BJ (cell line): Measurements from ENCODE around the gene TM4SF4. TPM values are rescaled to one million over a fixed set of nuclear protein-coding genes. Genes with fewer than 3 reads are reported as not detected.

ENCODE experiments used
- CTCF ChIA-PET: fragments of 350-600 bp; formaldehyde crosslinking; extraction: SDS; loops from one replicate; lab custom pipeline; 2021; ENCODE audit warnings: antibody characterized with exemption, inconsistent platforms; lab: Yijun Ruan, JAX
- POLR2A ChIA-PET: fragments of 300-600 bp; sonication (Branson Sonifier 250); formaldehyde crosslinking; extraction: SDS; loops from one replicate; lab custom pipeline; 2021; ENCODE audit warnings: antibody characterized with exemption; lab: Charles Lee
- DNase-seq: peaks from one replicate; pipeline ENCODE4 v3.0.0-alpha.2; 2011; ENCODE audit warnings: low read depth
- H3K27me3 ChIP-seq: 2 replicates; pipeline ENCODE4 v1.6.0; 2011; ENCODE audit warnings: low read length; ENCODE audit not compliant: control insufficient read depth, insufficient read depth
- H3K36me3 ChIP-seq: 2 replicates; pipeline ENCODE4 v1.5.1; 2011; ENCODE audit warnings: low read length; ENCODE audit not compliant: control insufficient read depth, insufficient read depth
- H3K4me3 ChIP-seq: 2 replicates; pipeline ENCODE4 v1.5.1; 2011; ENCODE audit warnings: low read depth, mild to moderate bottlenecking, control low read depth, low read length
- polyA plus RNA-seq: library from polyadenylated mRNA; depleted of rRNA; stranded (reverse); fragments of >200 nt; gene quantifications from 2 replicates; pipeline ENCODE4 v1.2.3, GENCODE V29; 2011
- TF ChIP-seq, protein P1 (sequence below): IDR thresholded peaks from 2 replicates; pipeline ENCODE4 v1.5.1; 2011; ENCODE audit warnings: low read depth, mild to moderate bottlenecking, control low read depth, inconsistent platforms, low read length, moderate library complexity; ENCODE audit not compliant: insufficient read depth

TM4SF4 gene
- polyA plus RNA-seq, 1 experiment, result 0.42 TPM

DNA sequence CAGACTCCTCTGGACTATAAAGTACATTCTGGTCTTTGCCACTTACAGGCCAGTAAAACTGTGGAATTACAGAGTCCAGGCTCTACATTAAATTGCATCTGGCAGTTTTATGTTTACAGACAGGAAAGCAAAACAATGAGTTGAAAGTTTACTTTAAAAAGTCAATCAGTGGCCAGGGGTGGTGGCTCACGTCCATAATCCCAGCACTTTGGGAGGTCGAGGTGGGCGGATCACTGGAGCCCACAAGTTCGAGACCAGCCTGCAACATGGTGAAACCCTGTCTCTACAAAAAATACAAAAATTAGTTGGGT is 53.8 kb downstream of the TM4SF4 start:
- Histone ChIP-seq H3K4me3 (no peak overlapping the region), H3K27me3 (no peaks in the 10 kb centered on the region), H3K36me3 (peaks cover 12% of the 10 kb centered on the region)
- TF ChIP-seq, protein P1, sequence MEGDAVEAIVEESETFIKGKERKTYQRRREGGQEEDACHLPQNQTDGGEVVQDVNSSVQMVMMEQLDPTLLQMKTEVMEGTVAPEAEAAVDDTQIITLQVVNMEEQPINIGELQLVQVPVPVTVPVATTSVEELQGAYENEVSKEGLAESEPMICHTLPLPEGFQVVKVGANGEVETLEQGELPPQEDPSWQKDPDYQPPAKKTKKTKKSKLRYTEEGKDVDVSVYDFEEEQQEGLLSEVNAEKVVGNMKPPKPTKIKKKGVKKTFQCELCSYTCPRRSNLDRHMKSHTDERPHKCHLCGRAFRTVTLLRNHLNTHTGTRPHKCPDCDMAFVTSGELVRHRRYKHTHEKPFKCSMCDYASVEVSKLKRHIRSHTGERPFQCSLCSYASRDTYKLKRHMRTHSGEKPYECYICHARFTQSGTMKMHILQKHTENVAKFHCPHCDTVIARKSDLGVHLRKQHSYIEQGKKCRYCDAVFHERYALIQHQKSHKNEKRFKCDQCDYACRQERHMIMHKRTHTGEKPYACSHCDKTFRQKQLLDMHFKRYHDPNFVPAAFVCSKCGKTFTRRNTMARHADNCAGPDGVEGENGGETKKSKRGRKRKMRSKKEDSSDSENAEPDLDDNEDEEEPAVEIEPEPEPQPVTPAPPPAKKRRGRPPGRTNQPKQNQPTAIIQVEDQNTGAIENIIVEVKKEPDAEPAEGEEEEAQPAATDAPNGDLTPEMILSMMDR, result no peak
- POLR2A ChIA-PET, result no interaction called here
- CTCF ChIA-PET, result interaction anchor here (0.7 to 1.5 kb wide), 5 partner anchors 14 to 280 kb away, joined by 3 to 7 read pairs (median 4); no protein-coding TSS in a partner anchor
- no peak for DNase-seq

DNA sequence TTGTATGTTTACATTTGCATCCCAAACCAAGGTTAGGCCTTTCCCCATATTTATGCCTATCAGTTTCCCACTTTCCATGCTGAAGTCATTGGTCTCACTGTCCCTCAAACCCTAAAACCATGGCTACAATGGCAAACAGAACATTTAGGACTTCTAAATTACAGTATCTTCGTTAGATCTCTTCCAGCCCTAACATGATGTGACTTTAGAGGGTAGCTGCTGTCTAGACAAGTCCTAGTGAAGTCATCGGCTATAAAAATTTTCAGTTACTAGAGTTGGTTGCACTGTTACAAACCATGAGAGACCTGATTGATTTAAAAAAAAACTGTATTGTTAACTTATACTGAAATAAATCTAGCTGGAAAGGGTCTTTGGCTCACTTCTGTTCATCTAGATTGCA is 54.6 kb downstream of the TM4SF4 start:
- no peak overlapping the region for H3K4me3 ChIP-seq
- TF ChIP-seq, protein P1, result no peak
- no peak for DNase-seq
- peaks cover 8% of the 10 kb centered on the region for H3K36me3 ChIP-seq
- no peaks in the 10 kb centered on the region for H3K27me3 ChIP-seq
- POLR2A ChIA-PET, result no interaction called here
- CTCF ChIA-PET, result interaction anchor here (1.2 kb wide), 1 partner anchor 128 kb away, joined by 3 read pairs; the partner anchor contains the start of gene WWTR1

DNA sequence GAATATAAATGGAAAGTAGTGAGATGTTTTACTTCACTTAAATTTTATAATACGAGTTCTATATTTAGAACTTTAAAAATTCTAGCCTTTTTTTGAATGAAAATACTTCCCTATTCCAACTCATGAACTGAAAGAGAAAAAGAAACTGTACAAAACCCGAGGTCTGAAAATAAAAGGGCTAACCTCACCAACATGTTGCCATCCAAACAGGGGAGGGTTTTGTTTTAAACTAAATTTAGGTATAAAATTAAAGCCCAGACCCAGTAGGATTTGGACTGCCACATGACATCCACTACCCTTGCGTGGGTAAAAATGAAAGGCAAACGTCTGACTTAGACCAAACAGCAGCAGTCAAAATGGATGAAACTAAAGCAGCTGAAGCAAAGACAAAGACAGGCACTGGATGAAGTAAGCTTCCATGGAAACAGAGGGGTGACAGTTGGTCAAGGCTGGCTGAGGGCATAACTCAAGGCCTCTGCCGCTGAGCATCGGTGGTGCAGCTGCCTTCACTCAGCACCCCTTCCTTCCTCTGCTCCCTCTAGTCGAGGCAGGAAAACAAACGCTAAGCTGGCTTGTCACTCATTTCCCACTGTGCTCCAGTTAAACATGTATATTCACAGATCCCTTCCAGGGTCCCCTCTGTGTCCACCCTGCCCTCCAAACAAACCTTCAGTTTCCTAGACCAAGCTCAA is 58.1 kb downstream of the TM4SF4 start:
- ChIA-PET POLR2A (no interaction called here), CTCF (interaction anchor here (0.6 to 1.2 kb wide), 4 partner anchors 23 to 185 kb away, joined by 3 to 5 read pairs (median 3); no protein-coding TSS in a partner anchor)
- peaks cover 4% of the 10 kb centered on the region for H3K36me3 ChIP-seq
- no peaks in the 10 kb centered on the region for H3K27me3 ChIP-seq
- no peak overlapping the region for H3K4me3 ChIP-seq
- TF ChIP-seq, protein P1, result no peak
- no peak for DNase-seq

DNA sequence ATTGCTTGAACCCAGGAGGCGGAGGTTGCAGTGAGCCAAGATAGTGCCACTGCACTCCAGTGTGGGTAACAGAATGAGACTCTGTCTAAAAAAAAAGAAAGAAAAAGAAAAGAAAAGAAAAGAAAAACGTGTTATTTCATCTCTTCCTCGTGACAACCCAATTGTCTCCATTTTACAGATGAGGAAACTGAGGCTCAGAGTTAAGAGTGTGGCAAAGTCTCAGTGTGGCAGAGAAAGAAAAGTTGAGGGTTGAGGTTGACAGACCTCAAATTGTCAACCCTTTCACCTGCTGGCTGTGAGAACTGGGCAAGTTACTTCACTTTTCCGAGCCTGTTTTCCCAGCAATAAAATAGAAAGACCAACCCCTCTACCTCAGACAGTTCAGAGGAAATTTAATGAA is 59.6 kb downstream of the TM4SF4 start:
- H3K4me3 ChIP-seq, result no peak overlapping the region
- POLR2A ChIA-PET, result no interaction called here
- H3K36me3 ChIP-seq, result peaks cover 2% of the 10 kb centered on the region
- DNase-seq, result no peak
- H3K27me3 ChIP-seq, result no peaks in the 10 kb centered on the region
- CTCF ChIA-PET, result interaction anchor here (0.6 to 3.4 kb wide), 5 partner anchors 41 to 279 kb away, joined by 3 to 18 read pairs (median 4); partner anchors contain the start of gene RNF13
- TF ChIP-seq, protein P1, result no peak

DNA sequence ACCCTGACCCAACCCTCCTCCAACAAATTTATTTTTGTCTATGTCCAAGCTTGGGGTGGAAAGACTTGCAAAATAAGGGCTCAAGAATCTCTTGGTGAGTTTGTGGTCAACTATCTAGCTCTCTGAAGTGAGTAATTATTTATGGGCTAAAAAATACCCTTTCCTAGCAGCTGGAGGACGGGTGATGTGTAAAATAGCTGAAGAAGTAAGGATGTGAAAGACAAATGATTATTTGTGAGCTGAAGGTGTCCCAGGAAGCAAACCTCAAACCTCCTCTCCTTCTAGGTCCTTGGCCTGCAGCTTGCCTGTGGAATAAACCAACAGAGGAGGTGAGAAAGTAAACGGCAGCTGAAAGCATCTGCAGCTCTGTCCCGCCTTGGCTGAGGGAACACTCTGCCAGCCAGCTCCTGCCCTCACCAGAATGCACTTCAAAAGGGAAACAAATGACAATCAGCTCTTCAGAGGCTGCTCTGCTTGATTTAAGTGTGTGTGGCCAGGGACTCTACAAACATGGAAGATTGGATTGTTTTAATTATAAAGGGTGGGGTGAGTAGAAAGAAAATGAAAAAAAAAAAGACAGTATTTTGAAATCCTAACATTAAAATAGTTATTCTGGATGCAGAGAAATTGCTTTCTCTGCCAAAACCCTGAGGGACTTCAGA is 60.3 kb downstream of the TM4SF4 start:
- DNase-seq, result no peak
- TF ChIP-seq, protein P1, result no peak
- H3K36me3 ChIP-seq, result peaks cover 2% of the 10 kb centered on the region
- no peaks in the 10 kb centered on the region for H3K27me3 ChIP-seq
- CTCF ChIA-PET, result interaction anchor here (0.6 to 3.4 kb wide), 6 partner anchors 34 to 273 kb away, joined by 3 to 18 read pairs (median 3); no protein-coding TSS in a partner anchor
- POLR2A ChIA-PET, result no interaction called here
- no peak overlapping the region; the same call in 1 of the 2 replicates for H3K4me3 ChIP-seq
